HepG2 (cell line): Measurements from ENCODE around the gene TASOR2. TPM values are rescaled to one million over a fixed set of nuclear protein-coding genes. Genes with fewer than 3 reads are reported as not detected.
A peak's percentile ranks its signal among the peaks of the same experiment; 100 is the strongest.

Source experiments
- ARID5B ChIP-seq: IDR thresholded peaks from 2 replicates; pipeline ENCODE4 v1.4.0; 2020; ENCODE audit warnings: mild to moderate bottlenecking, missing genetic modification reagents
- CERS6 ChIP-seq: sonication (generic); formaldehyde crosslinking; IDR thresholded peaks from 2 replicates; pipeline ENCODE4 v1.5.0; 2020; ENCODE audit warnings: missing genetic modification reagents
- SOX6 ChIP-seq, 2 experiments: fragments of 450-650 bp in 1 of 2; sonication (generic) in 1 of 2; formaldehyde crosslinking in 1 of 2; IDR thresholded peaks; 2 replicates each; pipeline versions ENCODE4 v1.4.0 to v1.6.1; 2017 to 2020; ENCODE audit warnings: antibody characterized with exemption in 1 of 2, mild to moderate bottlenecking in 1 of 2, missing genetic modification reagents in 1 of 2
- ZNF274 ChIP-seq: sonication (generic); formaldehyde crosslinking; IDR thresholded peaks from 2 replicates; pipeline ENCODE4 v1.5.1; 2020; ENCODE audit warnings: mild to moderate bottlenecking, missing genetic modification reagents
- ZNF318 ChIP-seq: sonication (generic); formaldehyde crosslinking; IDR thresholded peaks from 2 replicates; pipeline ENCODE4 v1.4.0; 2020; ENCODE audit warnings: mild to moderate bottlenecking, missing genetic modification reagents
- ZNF34 ChIP-seq: sonication (generic); formaldehyde crosslinking; IDR thresholded peaks from 2 replicates; pipeline ENCODE4 v1.4.0; 2020; ENCODE audit warnings: mild to moderate bottlenecking, missing genetic modification reagents, borderline replicate concordance
- ZNF597 ChIP-seq: sonication (generic); formaldehyde crosslinking; IDR thresholded peaks from 2 replicates; pipeline ENCODE4 v1.5.0; 2020; ENCODE audit warnings: missing genetic modification reagents
- polyA plus RNA-seq, 8 experiments: library from polyadenylated mRNA; depleted of rRNA in 3 of 8; stranded (reverse) in 7 of 8; unstranded in 1 of 8; fragments of >200 nt; fragmentation: Illumina TruSeq in 4 of 8; extraction: Trizol in 4 of 8; gene quantifications; 2 replicates each; pipeline versions ENCODE4 v1.2.1 to v1.2.3, GENCODE V29; 2011 to 2016; ENCODE audit warnings: low read depth in 4 of 8, missing spikeins in 1 of 8, mixed read lengths in 1 of 8; ENCODE audit not compliant: insufficient read depth in 1 of 8
- total RNA-seq, 5 experiments: library from RNA; depleted of rRNA; stranded (reverse); fragments of >200 nt; fragmentation: Illumina TruSeq; extraction: Trizol; gene quantifications; 2 replicates each; pipeline ENCODE4 v1.2.3, GENCODE V29; 2016; ENCODE audit warnings: low read depth in 1 of 5

Gene TASOR2
- total and polyA plus RNA-seq, 2 of the 13 experiments (the other 11 are each of a cell fraction or from before 2014, with no cell fraction given), result 24.2 to 55.3 TPM

- TF ChIP-seq ZNF34 (CRISPR knock-in tag) (no peak), ZNF274 (no peak), ZNF597 (CRISPR knock-in tag) (no peak), SOX6 (IDR thresholded peaks at IDR 0.05) (no peak), SOX6 (CRISPR knock-in tag; IDR thresholded peaks at IDR 0.05) (peak; percentile 46; the same call in 1 of the 2 replicates), ZNF318 (CRISPR knock-in tag) (peak; percentile 50; the same call in 1 of the 2 replicates), CERS6 (no peak), ARID5B (CRISPR knock-in tag) (no peak; the same call in 1 of the 2 replicates)
Observed at GRCh38 chr10:5666841-5667630, 17.6 kb upstream of the TASOR2 start (continued).
